SK-N-SH (cell line): Measurements from ENCODE around the gene AKT3. TPM values are rescaled to one million over a fixed set of nuclear protein-coding genes. Genes with fewer than 3 reads are reported as not detected.

Experiments used
- CTCF ChIA-PET: fragments of 300-600, 350-600 bp; formaldehyde crosslinking; extraction: SDS; loops from one replicate; lab custom pipeline; 2021; lab: Yijun Ruan, JAX
- POLR2A ChIA-PET: fragments of 350-600 bp; sonication (Branson Sonifier 250); formaldehyde crosslinking; extraction: SDS; loops from one replicate; lab custom pipeline; 2020; ENCODE audit warnings: antibody characterized with exemption, inconsistent platforms; lab: Yijun Ruan, JAX
- DNase-seq: peaks from one replicate; pipeline ENCODE4 v3.0.0; 2012
- H2AFZ ChIP-seq: fragments of 200-600 bp; sonication (generic); 2 replicates; pipeline ENCODE4 v1.8.1; 2016; ENCODE audit warnings: antibody characterized with exemption, mild to moderate bottlenecking, low read depth
- H3F3A ChIP-seq: fragments of 200-600 bp; sonication (generic); replicated peaks from 2 replicates; pipeline ENCODE3; 2016; ENCODE audit warnings: antibody characterized with exemption, mild to moderate bottlenecking; ENCODE audit not compliant: insufficient read depth
- H3K27ac ChIP-seq, 2 experiments: fragments of 200-500 bp in 1 of 2; fragments of 200-600 bp in 1 of 2; sonication (Bioruptor generic) in 1 of 2; sonication (generic), shearing (Covaris generic) in 1 of 2; 2 replicates each; pipeline versions ENCODE4 v1.5.1 to v1.6.1; 2014 to 2016; ENCODE audit warnings: low read depth in 2 of 2, inconsistent platforms in 1 of 2, low read length in 1 of 2, mild to moderate bottlenecking in 1 of 2, mixed read lengths in 1 of 2
- H3K27me3 ChIP-seq: fragments of 200-600 bp; sonication (generic), shearing (Covaris generic); 2 replicates; pipeline ENCODE4 v1.6.1; 2016; ENCODE audit warnings: mixed run types; ENCODE audit not compliant: insufficient read depth
- H3K36me3 ChIP-seq, 2 experiments: fragments of 200-500 bp in 1 of 2; fragments of 200-600 bp in 1 of 2; sonication (Bioruptor generic) in 1 of 2; sonication (generic) in 1 of 2; replicated peaks in 1 of 2; 2 replicates each; pipeline versions ENCODE3 to v1.5.1; 2014 to 2016; ENCODE audit warnings: low read length in 1 of 2, mild to moderate bottlenecking in 1 of 2; ENCODE audit not compliant: insufficient read depth in 2 of 2, control insufficient read depth in 1 of 2
- H3K4me1 ChIP-seq, 2 experiments: fragments of 200-500 bp in 1 of 2; fragments of 200-600 bp in 1 of 2; sonication (Bioruptor generic) in 1 of 2; sonication (generic), shearing (Covaris generic) in 1 of 2; 2 replicates each; pipeline versions ENCODE4 v1.5.1 to v1.6.1; 2014 to 2016; ENCODE audit warnings: low read depth in 1 of 2, low read length in 1 of 2, mixed run types in 1 of 2; ENCODE audit not compliant: insufficient read depth in 2 of 2, control insufficient read depth in 1 of 2
- H3K4me2 ChIP-seq: fragments of 200-600 bp; sonication (generic), shearing (Covaris generic); 2 replicates; pipeline ENCODE4 v1.6.1; 2017; ENCODE audit warnings: mixed run types
- H3K4me3 ChIP-seq, 2 experiments: fragments of 200-500 bp in 1 of 2; fragments of 200-600 bp in 1 of 2; sonication (Bioruptor generic) in 1 of 2; sonication (generic), shearing (Covaris generic) in 1 of 2; 2 replicates each; pipeline versions ENCODE4 v1.5.1 to v1.8.1; 2014 to 2016; ENCODE audit warnings: low read depth in 2 of 2, inconsistent platforms in 1 of 2, low read length in 1 of 2, mild to moderate bottlenecking in 1 of 2, mixed read lengths in 1 of 2, moderate library complexity in 1 of 2
- H3K79me2 ChIP-seq: fragments of 200-600 bp; sonication (generic); 2 replicates; pipeline ENCODE4 v1.8.1; 2017; ENCODE audit warnings: mild to moderate bottlenecking; ENCODE audit not compliant: insufficient read depth
- H3K9ac ChIP-seq: fragments of 200-600 bp; sonication (generic); 2 replicates; pipeline ENCODE4 v1.6.1; 2017; ENCODE audit warnings: mixed run types
- H3K9me2 ChIP-seq: fragments of 200-600 bp; sonication (generic); 2 replicates; pipeline ENCODE4 v1.6.1; 2017; ENCODE audit warnings: mixed run types
- H3K9me3 ChIP-seq: fragments of 200-600 bp; sonication (generic); 2 replicates; pipeline ENCODE4 v1.6.1; 2017; ENCODE audit warnings: mixed run types, mild to moderate bottlenecking, moderate library complexity
- H4K20me1 ChIP-seq: fragments of 200-600 bp; sonication (generic); 2 replicates; pipeline ENCODE4 v1.6.1; 2017; ENCODE audit warnings: mild to moderate bottlenecking, mixed run types; ENCODE audit not compliant: insufficient read depth
- CHD2 ChIP-seq: fragments of 150-350 bp; IDR thresholded peaks from 2 replicates; pipeline ENCODE4 v1.6.1; 2018; ENCODE audit warnings: low read length; ENCODE audit not compliant: partially characterized antibody
- CTCF ChIP-seq: fragments of 200-600 bp; sonication (generic); IDR thresholded peaks from 2 replicates; pipeline ENCODE4 v1.6.1; 2017; ENCODE audit warnings: antibody characterized with exemption, mild to moderate bottlenecking, moderate library complexity
- EZH2phosphoT487 ChIP-seq: fragments of 200-600 bp; sonication (generic); IDR thresholded peaks from 2 replicates; pipeline ENCODE4 v1.6.1; 2017; ENCODE audit warnings: low read depth, mixed run types, mild to moderate bottlenecking, antibody characterized with exemption, moderate library complexity, borderline replicate concordance
- FOXJ3 ChIP-seq: sonication (generic); formaldehyde crosslinking; IDR thresholded peaks from 2 replicates; pipeline ENCODE4 v1.5.1; 2020; ENCODE audit warnings: mild to moderate bottlenecking, missing genetic modification reagents
- FOXM1 ChIP-seq: IDR thresholded peaks from 2 replicates; pipeline ENCODE4 v1.4.0; 2012; ENCODE audit warnings: low read depth, mild to moderate bottlenecking
- GABPA ChIP-seq: IDR thresholded peaks from 2 replicates; pipeline ENCODE4 v1.4.0; 2012; ENCODE audit warnings: low read depth, mild to moderate bottlenecking
- GATA2 ChIP-seq: sonication (generic); formaldehyde crosslinking; IDR thresholded peaks from 2 replicates; pipeline ENCODE4 v1.5.0; 2020; ENCODE audit warnings: mild to moderate bottlenecking, missing genetic modification reagents
- IRF3 ChIP-seq: fragments of 150-350 bp; IDR thresholded peaks from 2 replicates; pipeline ENCODE4 v1.6.1; 2016; ENCODE audit warnings: mild to moderate bottlenecking, low read depth, low read length
- MEF2A ChIP-seq: IDR thresholded peaks from 2 replicates; pipeline ENCODE4 v1.4.0; 2012; ENCODE audit warnings: low read depth, borderline replicate concordance
- NFIC ChIP-seq: IDR thresholded peaks from 2 replicates; pipeline ENCODE4 v1.4.0; 2012; ENCODE audit warnings: borderline replicate concordance
- NRF1 ChIP-seq: IDR thresholded peaks from 2 replicates; pipeline ENCODE4 v1.6.1; 2012; ENCODE audit warnings: low read depth, mild to moderate bottlenecking, low read length
- REST ChIP-seq: IDR thresholded peaks from 2 replicates; pipeline ENCODE4 v1.6.1; 2012; ENCODE audit warnings: mild to moderate bottlenecking, low read depth, low read length, moderate library complexity
- RXRA ChIP-seq: IDR thresholded peaks from 2 replicates; pipeline ENCODE4 v1.4.0; 2012; ENCODE audit warnings: low read depth, mild to moderate bottlenecking, borderline replicate concordance
- SIN3A ChIP-seq: IDR thresholded peaks from 2 replicates; pipeline ENCODE4 v1.6.1; 2012; ENCODE audit warnings: low read depth, mild to moderate bottlenecking, low read length, moderate library complexity, borderline replicate concordance
- SMC3 ChIP-seq: IDR thresholded peaks from 2 replicates; pipeline ENCODE4 v1.6.1; 2012; ENCODE audit warnings: low read depth, low read length, improper control_type of control experiment
- TAF1 ChIP-seq: IDR thresholded peaks from 2 replicates; pipeline ENCODE4 v1.6.1; 2012; ENCODE audit warnings: low read depth, mild to moderate bottlenecking, low read length, moderate library complexity, borderline replicate concordance
- TCF12 ChIP-seq: IDR thresholded peaks from 2 replicates; pipeline ENCODE4 v1.4.0; 2012
- TEAD4 ChIP-seq: IDR thresholded peaks from 2 replicates; pipeline ENCODE4 v1.4.0; 2012; ENCODE audit warnings: mild to moderate bottlenecking, borderline replicate concordance; ENCODE audit not compliant: insufficient read depth
- USF1 ChIP-seq: IDR thresholded peaks from 2 replicates; pipeline ENCODE4 v1.4.0; 2012; ENCODE audit warnings: low read depth, borderline replicate concordance
- USF2 ChIP-seq: fragments of 150-350 bp; IDR thresholded peaks from 2 replicates; pipeline ENCODE4 v1.6.1; 2017; ENCODE audit warnings: antibody characterized with exemption, low read length, low read depth, borderline replicate concordance
- YY1 ChIP-seq: IDR thresholded peaks from 2 replicates; pipeline ENCODE4 v1.4.0; 2012; ENCODE audit warnings: low read depth, mild to moderate bottlenecking
- WGBS: methylation state at CpG from one replicate; pipeline ENCODE4 v1.1.6; 2017; ENCODE audit warnings: low lambda C conversion rate; 5-methylcytosine and 5-hydroxymethylcytosine counted together
- polyA plus RNA-seq, 3 experiments: library from polyadenylated mRNA; depleted of rRNA; stranded (reverse); fragments of >200 nt; gene quantifications; 2 replicates each; pipeline ENCODE4 v1.2.3, GENCODE V29; 2012

Gene AKT3
- polyA plus RNA-seq, 1 of the 3 experiments (the other 2 are of a cell fraction), result 12.7 TPM

GRCh38 chr1:243884603-243885002, 34.6 kb upstream of the AKT3 start:
- Histone ChIP-seq H3K4me1 (no peaks in the 10 kb centered on the region; a peak in 1 of 4 replicates), H2AFZ (no peak overlapping the region), H3K4me2 (no peak overlapping the region), H3F3A (no peaks in the 10 kb centered on the region), H3K79me2 (no peaks in the 10 kb centered on the region), H3K36me3 (no peaks in the 10 kb centered on the region), H3K4me3 (no peak overlapping the region), H3K27me3 (no peaks in the 10 kb centered on the region), H3K9ac (no peak overlapping the region), H4K20me1 (no peaks in the 10 kb centered on the region), H3K27ac (no peak overlapping the region), H3K9me2 (no peaks in the 10 kb centered on the region), H3K9me3 (no peaks in the 10 kb centered on the region)
- TF ChIP-seq GABPA, result no peak
- no peak for TF ChIP-seq NRF1
- TF ChIP-seq NFIC, result no peak
- no peak for TF ChIP-seq SIN3A
- TF ChIP-seq RXRA, result no peak
- no peak for TF ChIP-seq TAF1
- TF ChIP-seq FOXM1, result no peak
- no peak for TF ChIP-seq MEF2A
- no peak for TF ChIP-seq GATA2 (CRISPR knock-in tag)
- TF ChIP-seq CHD2, result no peak
- TF ChIP-seq SMC3, result no peak
- 87% methylated on average over 5 of the region's 5 CpGs for WGBS
- ChIA-PET POLR2A (no interaction called here), CTCF (no interaction called here)
- no peak for DNase-seq

- WGBS, result 94% methylated on average over 2 of the region's 2 CpGs
- Histone ChIP-seq H3K4me2 (no peak overlapping the region), H3K4me3 (no peak overlapping the region), H3K4me1 (no peaks in the 10 kb centered on the region; a peak in 1 of 4 replicates), H3K79me2 (no peaks in the 10 kb centered on the region), H2AFZ (no peak overlapping the region), H3K36me3 (no peaks in the 10 kb centered on the region), H3K27me3 (no peaks in the 10 kb centered on the region), H4K20me1 (no peaks in the 10 kb centered on the region), H3F3A (no peaks in the 10 kb centered on the region), H3K9me2 (no peaks in the 10 kb centered on the region), H3K9ac (no peak overlapping the region), H3K27ac (no peak overlapping the region), H3K9me3 (no peaks in the 10 kb centered on the region; the same call in 1 of the 2 replicates)
- ChIA-PET POLR2A (no interaction called here), CTCF (no interaction called here)
- DNase-seq, result no peak
- TF ChIP-seq IRF3 (no peak), USF1 (no peak), SMC3 (no peak), TEAD4 (no peak), TAF1 (no peak), FOXJ3 (CRISPR knock-in tag) (no peak), EZH2phosphoT487 (no peak), GABPA (no peak), REST (no peak), TCF12 (peak; percentile 69), USF2 (no peak), YY1 (no peak), CTCF (no peak), NRF1 (no peak), CHD2 (no peak)
Measured at GRCh38 chr1:243883551-243883950, 33.5 kb upstream of the AKT3 start.
